Choroid plexus epithelial cell (primary cell): ENCODE measurements around the gene HINT3.

ENCODE experiments used
- DNase-seq: peaks from one replicate; pipeline ENCODE4 v3.0.0-alpha.2; 2010; ENCODE audit warnings: low read depth
- H3K4me3 ChIP-seq: 2 replicates; pipeline ENCODE4 v1.5.1; 2011; ENCODE audit warnings: low read depth, mild to moderate bottlenecking, control low read depth, low read length, moderate library complexity
- CTCF ChIP-seq: conservative IDR thresholded peaks from 2 replicates; pipeline ENCODE4 v1.5.1; 2011; ENCODE audit warnings: low read depth, mild to moderate bottlenecking, control low read depth, inconsistent platforms, low read length, moderate library complexity

HINT3 gene

GRCh38 chr6:125994670-125995488 lies 38.3 kb downstream of the HINT3 start:
- no peak overlapping the region for H3K4me3 ChIP-seq
- no peak for DNase-seq
- TF ChIP-seq CTCF: no peak

GRCh38 chr6:125995972-125996580 lies 39.5 kb downstream of the HINT3 start:
- TF ChIP-seq CTCF: peak; percentile 100
- H3K4me3 ChIP-seq: peak overlapping the region; percentile 29
- peak; percentile 81 for DNase-seq

GRCh38 chr6:126002755-126003679 lies 46.4 kb downstream of the HINT3 start:
- TF ChIP-seq CTCF: no peak
- DNase-seq: no peak
- H3K4me3 ChIP-seq: no peak overlapping the region

GRCh38 chr6:126007800-126008199 lies 51.2 kb downstream of the HINT3 start:
- no peak for TF ChIP-seq CTCF
- no peak for DNase-seq
- H3K4me3 ChIP-seq: no peak overlapping the region

GRCh38 chr6:126010040-126010439 lies 53.5 kb downstream of the HINT3 start:
- H3K4me3 ChIP-seq: no peak overlapping the region
- DNase-seq: no peak
- no peak for TF ChIP-seq CTCF

GRCh38 chr6:126015863-126016262 lies 59.3 kb downstream of the HINT3 start:
- peak; percentile 33 for DNase-seq
- H3K4me3 ChIP-seq: no peak overlapping the region
- no peak for TF ChIP-seq CTCF
